IMR-90 (cell line): Measurements from ENCODE around the gene TXNDC12. TPM values are rescaled to one million over a fixed set of nuclear protein-coding genes. Genes with fewer than 3 reads are reported as not detected.

Experiments used
- ATAC-seq: fragments of 200-7000 bp; cut with Tn5 transposase; 2 replicates; pipeline ENCODE4 v1.9.1; 2020; ENCODE audit warnings: low read depth, mild to moderate bottlenecking, moderate library complexity
- BruUV-seq: library from RNA; stranded (reverse); fragments of 400-500 nt; replicated peaks from 2 replicates; lab custom pipeline; 2021; lab: Mats Ljungman, UMichigan
- CTCF ChIA-PET: fragments of 300-600 bp; formaldehyde crosslinking; extraction: SDS; loops from one replicate; lab custom pipeline; 2021; ENCODE audit warnings: antibody characterized with exemption; lab: Yijun Ruan, JAX
- POLR2A ChIA-PET: fragments of 300-600 bp; sonication (Branson Sonifier 250); formaldehyde crosslinking; loops from one replicate; lab custom pipeline; 2022; ENCODE audit warnings: antibody characterized with exemption; ENCODE audit not compliant: unreplicated experiment; lab: Charles Lee
- DNase-seq: peaks from one replicate; pipeline ENCODE4 v3.0.0; 2013
- H2AFZ ChIP-seq: replicated peaks from 2 replicates; pipeline ENCODE3; 2013; ENCODE audit warnings: low read length, mild to moderate bottlenecking; ENCODE audit not compliant: poor library complexity
- H2AK5ac ChIP-seq: 2 replicates; pipeline ENCODE4 v1.6.1; 2013; ENCODE audit warnings: low read depth, low read length, inconsistent platforms
- H2AK9ac ChIP-seq: replicated peaks from 2 replicates; pipeline ENCODE3; 2013; ENCODE audit warnings: mild to moderate bottlenecking, low read depth, low read length, moderate library complexity; ENCODE audit not compliant: poor library complexity
- H2BK120ac ChIP-seq: 2 replicates; pipeline ENCODE4 v1.6.1; 2013; ENCODE audit warnings: low read depth, low read length, inconsistent platforms
- H2BK15ac ChIP-seq: 3 replicates; pipeline ENCODE4 v1.6.1; 2013; ENCODE audit warnings: low read depth, low read length, inconsistent platforms
- H2BK20ac ChIP-seq: 2 replicates; pipeline ENCODE4 v1.6.1; 2013; ENCODE audit warnings: low read depth, mild to moderate bottlenecking, inconsistent platforms, low read length, moderate library complexity
- H2BK5ac ChIP-seq: 2 replicates; pipeline ENCODE4 v1.6.1; 2013; ENCODE audit warnings: mild to moderate bottlenecking, low read depth, low read length, inconsistent platforms; ENCODE audit not compliant: poor library complexity, severe bottlenecking
- H3K14ac ChIP-seq: replicated peaks from 2 replicates; pipeline ENCODE4 v1.6.1; 2013; ENCODE audit warnings: low read depth, low read length, inconsistent platforms
- H3K18ac ChIP-seq: 2 replicates; pipeline ENCODE4 v1.6.1; 2013; ENCODE audit warnings: low read depth, low read length, control low read depth
- H3K23ac ChIP-seq: 2 replicates; pipeline ENCODE4 v1.6.1; 2013; ENCODE audit warnings: low read depth, low read length, inconsistent platforms
- H3K27ac ChIP-seq: 2 replicates; pipeline ENCODE4 v1.5.1; 2013; ENCODE audit warnings: mild to moderate bottlenecking, control low read depth, low read length; ENCODE audit not compliant: insufficient read depth
- H3K27me3 ChIP-seq: 2 replicates; pipeline ENCODE4 v1.6.1; 2013; ENCODE audit warnings: low read length; ENCODE audit not compliant: control insufficient read depth, insufficient read depth
- H3K36me3 ChIP-seq: 2 replicates; pipeline ENCODE4 v1.6.1; 2013; ENCODE audit warnings: low read length, mixed read lengths; ENCODE audit not compliant: control insufficient read depth, insufficient read depth
- H3K4ac ChIP-seq: 2 replicates; pipeline ENCODE4 v1.6.1; 2013; ENCODE audit warnings: low read depth, low read length, inconsistent platforms
- H3K4me1 ChIP-seq: 2 replicates; pipeline ENCODE4 v1.6.1; 2013; ENCODE audit warnings: low read length, mixed read lengths; ENCODE audit not compliant: control insufficient read depth, insufficient read depth
- H3K4me2 ChIP-seq: 2 replicates; pipeline ENCODE4 v1.6.1; 2013; ENCODE audit warnings: low read depth, mild to moderate bottlenecking, control low read depth, low read length, moderate library complexity
- H3K4me3 ChIP-seq: 2 replicates; pipeline ENCODE4 v1.5.1; 2013; ENCODE audit warnings: low read depth, mild to moderate bottlenecking, control low read depth, low read length, moderate library complexity; ENCODE audit not compliant: insufficient read depth
- H3K56ac ChIP-seq: 2 replicates; pipeline ENCODE4 v1.6.1; 2013; ENCODE audit warnings: low read length, inconsistent platforms; ENCODE audit not compliant: insufficient read depth; ENCODE audit errors: extremely low read depth
- H3K79me1 ChIP-seq, 2 experiments: 2 replicates each; pipeline ENCODE4 v1.6.1; 2013; ENCODE audit warnings: low read length in 2 of 2, inconsistent platforms in 1 of 2, low read depth in 1 of 2
- H3K9ac ChIP-seq: 2 replicates; pipeline ENCODE4 v1.6.1; 2013; ENCODE audit warnings: low read depth, low read length, control low read depth
- H3K9me1 ChIP-seq: 2 replicates; pipeline ENCODE4 v1.6.1; 2013; ENCODE audit warnings: low read length, inconsistent platforms; ENCODE audit not compliant: insufficient read depth
- H3K9me3 ChIP-seq: 2 replicates; pipeline ENCODE4 v1.6.1; 2013; ENCODE audit warnings: low read length; ENCODE audit not compliant: control insufficient read depth, insufficient read depth
- H4K20me1 ChIP-seq: 2 replicates; pipeline ENCODE4 v1.6.1; 2013; ENCODE audit warnings: low read length, inconsistent platforms; ENCODE audit not compliant: insufficient read depth
- H4K5ac ChIP-seq: 2 replicates; pipeline ENCODE4 v1.6.1; 2013; ENCODE audit warnings: mild to moderate bottlenecking, low read depth, low read length, control low read depth
- H4K8ac ChIP-seq, 2 experiments: 2 replicates each; pipeline ENCODE4 v1.6.1; 2013; ENCODE audit warnings: low read depth in 2 of 2, low read length in 2 of 2, control low read depth in 1 of 2, inconsistent platforms in 1 of 2
- H4K91ac ChIP-seq: 2 replicates; pipeline ENCODE4 v1.6.1; 2013; ENCODE audit warnings: low read depth, low read length, inconsistent platforms; ENCODE audit not compliant: insufficient read depth
- BHLHE40 ChIP-seq: fragments of 150-350 bp; IDR thresholded peaks from 2 replicates; pipeline ENCODE4 v1.6.1; 2016; ENCODE audit warnings: mild to moderate bottlenecking, low read depth, low read length
- CEBPB ChIP-seq: IDR thresholded peaks from 2 replicates; pipeline ENCODE4 v1.6.1; 2012; ENCODE audit warnings: low read depth, low read length, improper control_type of control experiment
- CHD1 ChIP-seq: IDR thresholded peaks from 2 replicates; pipeline ENCODE4 v1.6.1; 2012; ENCODE audit warnings: low read depth, low read length, improper control_type of control experiment
- CTCF ChIP-seq: conservative IDR thresholded peaks from 2 replicates; pipeline ENCODE4 v1.5.1; 2012; ENCODE audit warnings: mild to moderate bottlenecking, low read depth, low read length, improper control_type of control experiment
- ELK1 ChIP-seq: fragments of 150-350 bp; IDR thresholded peaks from 2 replicates; pipeline ENCODE4 v1.6.1; 2016; ENCODE audit warnings: low read depth, mild to moderate bottlenecking, low read length, moderate library complexity, borderline replicate concordance
- FOS ChIP-seq: fragments of 150-350 bp; IDR thresholded peaks from 2 replicates; pipeline ENCODE4 v1.6.1; 2016; ENCODE audit warnings: low read depth, low read length
- MAFK ChIP-seq: IDR thresholded peaks from 2 replicates; pipeline ENCODE4 v1.6.1; 2012; ENCODE audit warnings: low read depth, low read length, improper control_type of control experiment
- MAZ ChIP-seq: IDR thresholded peaks from 2 replicates; pipeline ENCODE4 v1.6.1; 2012; ENCODE audit warnings: low read depth, mild to moderate bottlenecking, low read length, improper control_type of control experiment, moderate library complexity, borderline replicate concordance
- MXI1 ChIP-seq: IDR thresholded peaks from 2 replicates; pipeline ENCODE4 v1.6.1; 2012; ENCODE audit warnings: low read depth, mild to moderate bottlenecking, low read length, moderate library complexity, borderline replicate concordance
- NFE2L2 ChIP-seq: fragments of 150-350 bp; IDR thresholded peaks from 2 replicates; pipeline ENCODE4 v1.6.1; 2016; ENCODE audit warnings: low read depth, mild to moderate bottlenecking, low read length
- POLR2A ChIP-seq: IDR thresholded peaks from 2 replicates; pipeline ENCODE4 v1.6.1; 2012; ENCODE audit warnings: mild to moderate bottlenecking, low read depth, low read length
- RAD21 ChIP-seq: IDR thresholded peaks from 2 replicates; pipeline ENCODE4 v1.6.1; 2012; ENCODE audit warnings: low read length, improper control_type of control experiment
- RCOR1 ChIP-seq: IDR thresholded peaks from 2 replicates; pipeline ENCODE4 v1.6.1; 2012; ENCODE audit warnings: mild to moderate bottlenecking, low read length, improper control_type of control experiment; ENCODE audit not compliant: insufficient replicate concordance
- RFX5 ChIP-seq: IDR thresholded peaks from 2 replicates; pipeline ENCODE4 v1.8.0; 2012; ENCODE audit warnings: low read depth, mild to moderate bottlenecking, low read length, moderate library complexity
- SMC3 ChIP-seq: fragments of 150-350 bp; IDR thresholded peaks from 2 replicates; pipeline ENCODE4 v1.6.1; 2016; ENCODE audit warnings: low read depth, mild to moderate bottlenecking, antibody characterized with exemption, low read length, moderate library complexity
- USF2 ChIP-seq: fragments of 150-350 bp; IDR thresholded peaks from 2 replicates; pipeline ENCODE4 v1.6.1; 2017; ENCODE audit warnings: mild to moderate bottlenecking, antibody characterized with exemption, low read length, low read depth
- dilution Hi-C: fragments of 300-500 bp; cut with HindIII; formaldehyde crosslinking; loops from one replicate; pipeline ENCODE4 v1.14.3; 2018; ENCODE audit warnings: low sequenced_read_pairs; ENCODE audit not compliant: unreplicated experiment
- in situ Hi-C: fragments of 300-500 bp; cut with MboI; formaldehyde crosslinking; loops from 3 replicates; pipeline ENCODE4 v1.14.3; 2019; ENCODE audit warnings: low sequenced_read_pairs, inconsistent platforms, mixed read lengths
- intact Hi-C: fragments of 100-400 bp; cut with micrococcal nuclease; formaldehyde crosslinking; loops from 2 replicates; pipeline ENCODE4 v1.10.0; 2022
- polyA plus RNA-seq, 3 experiments: library from polyadenylated mRNA; depleted of rRNA; stranded (reverse); fragments of >200 nt; gene quantifications; 2 replicates each; pipeline ENCODE4 v1.2.3, GENCODE V29; 2012; ENCODE audit warnings: low replicate concordance in 1 of 3
- total RNA-seq: library from RNA; depleted of rRNA; stranded (reverse); fragments of >200 nt; gene quantifications from 2 replicates; pipeline ENCODE4 v1.2.3, GENCODE V29; 2012

TXNDC12 gene
- total and polyA plus RNA-seq, 2 of the 4 experiments (the other 2 are of a cell fraction) = 24.4 to 29.9 TPM

- H3K9ac ChIP-seq = no peak overlapping the region
- H3K4me3 ChIP-seq = no peak overlapping the region
- intact Hi-C loops = no loop called here
- no peak overlapping the region for H3K4ac ChIP-seq
- H3K9me3 ChIP-seq = no peaks in the 10 kb centered on the region
- H4K5ac ChIP-seq = no peak overlapping the region; the same call in 1 of the 2 replicates
- BruUV-seq = no TSS peak
- H3K36me3 ChIP-seq = peaks cover 17% of the 10 kb centered on the region
- H3K79me1 ChIP-seq = peaks cover 38 to 77% of the 10 kb centered on the region in 2 experiments
- dilution Hi-C loops = no loop called here
- no peaks in the 10 kb centered on the region for H3K27me3 ChIP-seq
- H4K91ac ChIP-seq = no peak overlapping the region
- peaks cover 7% of the 10 kb centered on the region; the same call in 1 of the 2 replicates for H4K20me1 ChIP-seq
- no peak overlapping the region for H2AK9ac ChIP-seq
- in situ Hi-C loops = no loop called here
- TF ChIP-seq SMC3 (no peak), CEBPB (no peak), CHD1 (no peak), ELK1 (no peak), RCOR1 (no peak), RFX5 (no peak), MXI1 (no peak), RAD21 (no peak), BHLHE40 (no peak), POLR2A (no peak), MAFK (no peak), CTCF (no peak), USF2 (no peak), MAZ (no peak), FOS (no peak), NFE2L2 (no peak)
- ATAC-seq (no peak), DNase-seq (no peak)
- H3K56ac ChIP-seq = no peak overlapping the region
- no peak overlapping the region for H2AFZ ChIP-seq
- H2AK5ac ChIP-seq = no peak overlapping the region
- no peak overlapping the region for H2BK15ac ChIP-seq
- H2BK120ac ChIP-seq = no peak overlapping the region
- peaks cover 10% of the 10 kb centered on the region for H3K4me1 ChIP-seq
- H3K4me2 ChIP-seq = no peak overlapping the region
- peak overlapping the region; percentile 25 for H2BK5ac ChIP-seq
- POLR2A ChIA-PET = no interaction called here
- 0 out of 2 replicates have a peak overlapping the region, but pooled peaks have one; percentile 84 for H3K14ac ChIP-seq
- peaks cover 29% of the 10 kb centered on the region for H3K9me1 ChIP-seq
- H3K27ac ChIP-seq = no peak overlapping the region
- CTCF ChIA-PET = no interaction called here
- 0 out of 2 replicates have a peak overlapping the region, but pooled peaks have one; percentile 49 for H3K23ac ChIP-seq
- no peak overlapping the region for H3K18ac ChIP-seq
- no peak overlapping the region for H4K8ac ChIP-seq
- no peak overlapping the region for H2BK20ac ChIP-seq
Measured at GRCh38 chr1:51978099-51978498, 76.9 kb downstream of the TXNDC12 start.
